OCI-LY3 (cell line): Measurements from ENCODE around the gene COL1A1.

Experiments
- EZH2phosphoT487 ChIP-seq: fragments of 200-600 bp; shearing (Covaris generic); IDR thresholded peaks from 2 replicates; pipeline ENCODE4 v1.6.1; 2018; ENCODE audit warnings: antibody characterized with exemption, mixed run types, low read depth
- TF ChIP-seq, protein P1 (sequence below): fragments of 200-600, 300-600 bp; sonication (generic); IDR thresholded peaks from 2 replicates; pipeline ENCODE4 v1.5.1; 2014; ENCODE audit warnings: antibody characterized with exemption, low read length, low read depth

DNA sequence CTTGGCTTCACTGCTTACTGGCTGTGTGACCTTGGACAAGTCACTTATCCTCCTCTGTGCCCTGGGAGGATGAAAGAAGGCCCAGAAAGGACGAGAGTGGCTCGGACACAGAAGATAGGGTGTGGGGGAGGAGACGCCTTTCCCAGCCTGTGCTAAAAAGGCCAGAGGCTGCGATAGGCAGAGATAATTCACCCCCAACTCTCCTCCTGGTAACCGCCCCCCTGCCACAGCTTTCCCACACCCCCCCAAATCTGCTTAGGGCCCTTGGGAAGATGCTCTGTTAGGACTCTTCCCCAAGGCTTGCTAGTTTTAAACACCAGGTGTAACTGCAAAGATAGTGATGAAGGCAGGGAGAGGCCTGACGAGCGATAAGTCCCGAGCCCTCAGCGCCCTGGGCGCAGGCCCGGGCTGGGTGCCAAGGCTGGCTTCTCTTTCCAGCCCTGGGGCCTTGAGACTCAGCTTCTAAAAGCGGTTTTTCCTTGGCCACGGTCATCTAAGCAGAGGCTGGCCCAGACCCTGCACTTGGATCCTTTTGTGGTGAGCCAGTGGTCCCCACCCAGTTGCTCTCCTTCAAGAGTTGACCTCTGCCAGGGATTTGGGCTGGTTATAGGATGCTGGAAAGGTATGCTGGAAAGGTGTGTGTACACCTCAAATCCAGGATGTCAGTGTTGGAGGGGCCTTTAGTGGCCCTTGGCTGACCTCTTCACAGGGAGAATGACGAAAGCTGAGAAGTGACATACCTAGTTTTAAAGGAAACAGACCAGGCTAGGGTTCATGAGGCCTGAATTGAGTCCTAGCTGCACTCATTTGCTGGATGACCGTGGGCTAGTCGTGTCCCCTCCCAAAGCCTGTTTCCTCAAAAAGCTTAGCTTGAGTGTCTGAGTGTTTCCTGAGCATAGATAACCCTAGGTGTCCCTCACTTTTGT, 47.5 kb downstream of the COL1A1 start:
- TF ChIP-seq, protein P1, sequence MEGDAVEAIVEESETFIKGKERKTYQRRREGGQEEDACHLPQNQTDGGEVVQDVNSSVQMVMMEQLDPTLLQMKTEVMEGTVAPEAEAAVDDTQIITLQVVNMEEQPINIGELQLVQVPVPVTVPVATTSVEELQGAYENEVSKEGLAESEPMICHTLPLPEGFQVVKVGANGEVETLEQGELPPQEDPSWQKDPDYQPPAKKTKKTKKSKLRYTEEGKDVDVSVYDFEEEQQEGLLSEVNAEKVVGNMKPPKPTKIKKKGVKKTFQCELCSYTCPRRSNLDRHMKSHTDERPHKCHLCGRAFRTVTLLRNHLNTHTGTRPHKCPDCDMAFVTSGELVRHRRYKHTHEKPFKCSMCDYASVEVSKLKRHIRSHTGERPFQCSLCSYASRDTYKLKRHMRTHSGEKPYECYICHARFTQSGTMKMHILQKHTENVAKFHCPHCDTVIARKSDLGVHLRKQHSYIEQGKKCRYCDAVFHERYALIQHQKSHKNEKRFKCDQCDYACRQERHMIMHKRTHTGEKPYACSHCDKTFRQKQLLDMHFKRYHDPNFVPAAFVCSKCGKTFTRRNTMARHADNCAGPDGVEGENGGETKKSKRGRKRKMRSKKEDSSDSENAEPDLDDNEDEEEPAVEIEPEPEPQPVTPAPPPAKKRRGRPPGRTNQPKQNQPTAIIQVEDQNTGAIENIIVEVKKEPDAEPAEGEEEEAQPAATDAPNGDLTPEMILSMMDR, result no peak
- no peak for TF ChIP-seq EZH2phosphoT487
